Measurements from ENCODE around the gene COL5A1. TPM values are rescaled to one million over a fixed set of nuclear protein-coding genes. Genes with fewer than 3 reads are reported as not detected.

The COL5A1 gene
- total RNA-seq, 1 donor from 2014 or later: 1,552 TPM

DNA sequence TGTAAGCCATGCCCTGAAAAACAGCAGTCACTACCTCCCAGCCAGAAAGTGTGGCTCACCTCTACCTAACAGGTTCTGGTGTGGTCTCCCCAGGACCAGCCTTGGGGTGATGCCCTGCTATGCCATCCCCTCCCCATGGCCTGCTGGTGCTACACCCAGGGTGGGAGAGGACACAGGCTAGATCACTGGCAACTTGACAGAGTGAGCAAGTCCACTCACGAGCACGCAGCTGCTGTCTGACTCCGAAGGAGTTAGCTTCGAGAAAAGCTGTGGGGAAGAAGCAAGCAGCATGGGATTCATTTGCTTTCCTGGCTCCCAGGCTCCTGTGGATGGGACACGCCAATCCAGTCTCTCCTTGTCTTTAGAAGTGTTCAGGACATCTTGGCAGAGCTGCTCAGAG, 102.2 kb downstream of the COL5A1 start:
- H3K36me3 Mint-ChIP-seq (ENCODE audit: unreplicated experiment): peaks cover 44% of the 10 kb centered on the region
- peaks cover 5% of the 10 kb centered on the region for H3K4me1 Mint-ChIP-seq (ENCODE audit: unreplicated experiment)
- no peak for DNase-seq (ENCODE audit: extremely low spot score, unreplicated experiment)
- H3K27ac Mint-ChIP-seq (ENCODE audit: unreplicated experiment): peak overlapping the region; percentile 47
- no peaks in the 10 kb centered on the region for H3K27me3 Mint-ChIP-seq (ENCODE audit: unreplicated experiment)
- H3K9me3 Mint-ChIP-seq (ENCODE audit: unreplicated experiment): no peaks in the 10 kb centered on the region
- H3K4me3 Mint-ChIP-seq (ENCODE audit: unreplicated experiment): no peak overlapping the region
- TF ChIP-seq, protein P1, sequence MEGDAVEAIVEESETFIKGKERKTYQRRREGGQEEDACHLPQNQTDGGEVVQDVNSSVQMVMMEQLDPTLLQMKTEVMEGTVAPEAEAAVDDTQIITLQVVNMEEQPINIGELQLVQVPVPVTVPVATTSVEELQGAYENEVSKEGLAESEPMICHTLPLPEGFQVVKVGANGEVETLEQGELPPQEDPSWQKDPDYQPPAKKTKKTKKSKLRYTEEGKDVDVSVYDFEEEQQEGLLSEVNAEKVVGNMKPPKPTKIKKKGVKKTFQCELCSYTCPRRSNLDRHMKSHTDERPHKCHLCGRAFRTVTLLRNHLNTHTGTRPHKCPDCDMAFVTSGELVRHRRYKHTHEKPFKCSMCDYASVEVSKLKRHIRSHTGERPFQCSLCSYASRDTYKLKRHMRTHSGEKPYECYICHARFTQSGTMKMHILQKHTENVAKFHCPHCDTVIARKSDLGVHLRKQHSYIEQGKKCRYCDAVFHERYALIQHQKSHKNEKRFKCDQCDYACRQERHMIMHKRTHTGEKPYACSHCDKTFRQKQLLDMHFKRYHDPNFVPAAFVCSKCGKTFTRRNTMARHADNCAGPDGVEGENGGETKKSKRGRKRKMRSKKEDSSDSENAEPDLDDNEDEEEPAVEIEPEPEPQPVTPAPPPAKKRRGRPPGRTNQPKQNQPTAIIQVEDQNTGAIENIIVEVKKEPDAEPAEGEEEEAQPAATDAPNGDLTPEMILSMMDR (IDR thresholded peaks at IDR 0.05): no peak

DNA sequence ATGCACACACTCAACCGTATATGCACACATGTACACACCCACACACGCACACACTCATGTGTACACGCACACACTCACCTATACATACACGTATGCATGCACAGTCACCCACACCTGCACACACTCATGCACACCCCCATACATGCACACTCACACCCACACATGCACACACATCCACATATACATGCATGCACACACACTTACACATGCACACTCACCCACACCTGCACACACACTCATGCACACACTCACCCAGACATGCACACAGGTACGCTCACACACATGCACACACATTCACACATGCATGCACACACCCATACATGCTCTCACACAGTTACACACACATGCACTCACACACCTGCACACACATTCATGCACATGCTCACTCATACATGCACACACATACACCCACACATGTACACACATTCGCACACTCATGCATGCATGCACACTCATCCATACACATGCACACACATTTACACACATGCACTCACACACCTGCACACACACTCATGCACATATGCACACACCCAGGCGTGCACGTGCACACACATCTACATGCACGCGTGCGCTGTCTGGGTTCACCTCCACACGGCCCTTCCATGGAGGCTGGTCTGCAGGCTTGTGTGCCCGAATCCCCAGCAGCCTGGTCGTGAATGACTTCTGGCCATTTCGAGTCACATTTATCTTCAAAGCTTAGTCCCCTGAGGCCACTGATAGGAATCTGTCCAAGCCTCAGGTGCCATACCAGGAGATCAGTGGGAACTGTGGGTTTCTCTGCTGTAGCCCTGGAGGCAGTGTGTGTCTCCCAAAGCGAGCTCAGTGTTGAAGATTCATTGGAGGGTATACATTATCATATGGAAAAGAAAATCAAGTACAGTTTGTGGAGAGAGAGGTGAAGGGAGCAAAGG, 103.0 kb downstream of the COL5A1 start:
- Mint-ChIP-seq H3K9me3 (ENCODE audit: unreplicated experiment) (no peaks in the 10 kb centered on the region), H3K4me1 (ENCODE audit: unreplicated experiment) (no peaks in the 10 kb centered on the region), H3K36me3 (ENCODE audit: unreplicated experiment) (peaks cover 41% of the 10 kb centered on the region), H3K4me3 (ENCODE audit: unreplicated experiment) (no peak overlapping the region), H3K27ac (ENCODE audit: unreplicated experiment) (no peak overlapping the region), H3K27me3 (ENCODE audit: unreplicated experiment) (no peaks in the 10 kb centered on the region)
- no peak for DNase-seq (ENCODE audit: extremely low spot score, unreplicated experiment)
- TF ChIP-seq, protein P1 (IDR thresholded peaks at IDR 0.05): no peak

DNA sequence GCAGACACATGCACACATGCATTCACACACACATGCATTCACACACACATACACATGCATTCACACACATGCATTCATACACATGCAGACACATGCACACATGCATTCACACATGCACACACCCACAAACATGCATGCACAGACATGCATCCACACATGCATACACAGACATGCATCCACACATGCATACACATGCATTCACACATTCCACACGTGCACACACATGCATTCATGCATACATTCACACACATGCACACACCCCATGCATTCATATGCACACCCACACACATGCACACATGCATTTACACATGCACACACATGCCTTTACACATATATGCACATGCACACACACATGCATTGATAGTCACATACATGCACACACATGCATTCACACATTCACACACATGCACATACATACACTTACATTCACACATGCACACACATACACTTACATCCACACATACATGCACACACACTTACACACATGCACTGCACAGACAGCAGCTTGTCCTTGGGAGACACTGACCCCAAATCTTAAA, 106.4 kb downstream of the COL5A1 start:
- Mint-ChIP-seq H3K27me3 (ENCODE audit: unreplicated experiment) (no peaks in the 10 kb centered on the region), H3K4me1 (ENCODE audit: unreplicated experiment) (no peaks in the 10 kb centered on the region), H3K27ac (ENCODE audit: unreplicated experiment) (peak overlapping the region; percentile 4), H3K36me3 (ENCODE audit: unreplicated experiment) (peaks cover 34% of the 10 kb centered on the region), H3K9me3 (ENCODE audit: unreplicated experiment) (no peaks in the 10 kb centered on the region), H3K4me3 (ENCODE audit: unreplicated experiment) (no peak overlapping the region)
- DNase-seq (ENCODE audit: extremely low spot score, unreplicated experiment): no peak
- TF ChIP-seq, protein P1 (IDR thresholded peaks at IDR 0.05): no peak

DNA sequence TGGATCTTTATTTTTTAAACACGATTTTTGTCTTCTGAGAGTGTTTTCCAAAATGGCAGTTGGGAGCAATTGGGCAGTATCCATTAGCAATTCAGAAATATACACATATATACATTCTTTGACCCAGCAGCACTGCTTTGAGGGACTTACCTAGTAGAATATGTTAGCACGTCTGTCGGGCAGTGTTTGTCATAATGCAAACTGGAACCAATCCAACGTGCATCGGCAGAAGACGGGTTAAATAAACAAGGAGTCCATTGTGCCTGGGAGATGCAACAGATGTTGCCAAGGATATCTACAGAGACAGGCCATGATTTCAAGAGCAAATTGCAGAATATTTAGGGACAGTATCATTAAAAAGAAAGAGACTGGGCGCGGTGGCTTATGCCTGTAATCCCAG, 107.0 kb downstream of the COL5A1 start:
- Mint-ChIP-seq H3K9me3 (ENCODE audit: unreplicated experiment) (no peaks in the 10 kb centered on the region), H3K4me3 (ENCODE audit: unreplicated experiment) (no peak overlapping the region), H3K36me3 (ENCODE audit: unreplicated experiment) (peaks cover 36% of the 10 kb centered on the region), H3K27ac (ENCODE audit: unreplicated experiment) (peak overlapping the region; percentile 4), H3K4me1 (ENCODE audit: unreplicated experiment) (no peaks in the 10 kb centered on the region), H3K27me3 (ENCODE audit: unreplicated experiment) (no peaks in the 10 kb centered on the region)
- TF ChIP-seq, protein P1 (IDR thresholded peaks at IDR 0.05): no peak
- DNase-seq (ENCODE audit: extremely low spot score, unreplicated experiment): no peak

DNA sequence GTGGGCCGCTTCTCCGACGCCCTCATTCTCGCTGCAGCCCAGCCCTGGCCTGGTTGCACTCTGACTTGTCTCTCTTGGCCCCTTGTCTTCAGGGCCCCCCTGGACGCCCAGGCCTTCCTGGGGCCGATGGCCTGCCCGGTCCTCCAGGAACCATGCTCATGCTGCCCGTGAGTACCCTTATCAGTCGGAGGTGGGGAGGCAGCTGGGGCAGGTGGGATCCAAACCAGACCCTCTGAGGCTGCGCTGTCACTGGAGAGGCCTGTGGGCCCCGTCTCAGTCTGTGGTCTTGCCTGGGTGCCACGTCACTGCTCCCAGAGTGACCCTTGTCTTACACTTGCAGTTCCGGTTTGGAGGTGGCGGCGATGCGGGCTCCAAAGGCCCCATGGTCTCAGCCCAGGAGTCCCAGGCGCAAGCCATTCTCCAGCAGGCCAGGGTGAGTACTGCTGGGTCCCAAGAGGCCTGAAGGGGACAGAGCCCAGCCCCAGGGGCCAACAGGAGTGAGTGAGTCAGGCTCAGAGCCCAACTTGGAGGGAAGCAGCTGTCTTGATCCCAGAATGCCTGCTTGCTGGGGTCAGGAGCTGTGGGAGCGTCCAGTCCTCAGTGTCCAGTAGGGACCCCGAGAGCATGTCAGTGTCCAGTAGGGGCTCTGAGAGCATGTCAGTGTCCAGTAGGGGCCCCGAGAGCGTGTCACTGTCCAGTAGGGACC, 109.0 kb downstream of the COL5A1 start:
- DNase-seq (ENCODE audit: extremely low spot score, unreplicated experiment): no peak
- no peaks in the 10 kb centered on the region for H3K27me3 Mint-ChIP-seq (ENCODE audit: unreplicated experiment)
- no peaks in the 10 kb centered on the region for H3K9me3 Mint-ChIP-seq (ENCODE audit: unreplicated experiment)
- H3K4me3 Mint-ChIP-seq (ENCODE audit: unreplicated experiment): no peak overlapping the region
- peaks cover 42% of the 10 kb centered on the region for H3K36me3 Mint-ChIP-seq (ENCODE audit: unreplicated experiment)
- TF ChIP-seq, protein P1 (IDR thresholded peaks at IDR 0.05): no peak
- no peaks in the 10 kb centered on the region for H3K4me1 Mint-ChIP-seq (ENCODE audit: unreplicated experiment)
- H3K27ac Mint-ChIP-seq (ENCODE audit: unreplicated experiment): peak overlapping the region; percentile 44

Measured in osteocyte (in vitro differentiated cells).